Activated CD8-positive, alpha-beta memory T cell treated with anti-CD3 and anti-CD28 coated beads, Interleukin-2, amount 50 U/mL, for 1 hour (primary cell): ENCODE results near the gene FDXR.

ENCODE experiments used
- DNase-seq: peaks from one replicate; pipeline ENCODE4 v3.0.0-alpha.2; 2020; ENCODE audit errors: extremely low read depth

The FDXR gene

GRCh38 chr17:74833501-74834377 lies 39.1 kb downstream of the FDXR start:
- DNase-seq: no peak

GRCh38 chr17:74832421-74832820 lies 40.4 kb downstream of the FDXR start:
- no peak for DNase-seq

- no peak for DNase-seq
These were observed 41.2 kb downstream of the FDXR start for GRCh38 chr17:74831444-74832146.

GRCh38 chr17:74830861-74831260 lies 41.9 kb downstream of the FDXR start:
- no peak for DNase-seq

GRCh38 chr17:74827800-74828199 lies 45.0 kb downstream of the FDXR start:
- DNase-seq: no peak

GRCh38 chr17:74825952-74826719 lies 46.7 kb downstream of the FDXR start:
- no peak for DNase-seq

- no peak for DNase-seq
These were observed 47.7 kb downstream of the FDXR start for GRCh38 chr17:74824961-74825627.

GRCh38 chr17:74822939-74823367 lies 49.8 kb downstream of the FDXR start:
- DNase-seq: no peak

- DNase-seq: no peak
These were observed 50.4 kb downstream of the FDXR start for GRCh38 chr17:74822335-74822938.

- no peak for DNase-seq
These were observed 51.0 kb downstream of the FDXR start for GRCh38 chr17:74821655-74822334.

- no peak for DNase-seq
These were observed 52.9 kb downstream of the FDXR start for GRCh38 chr17:74819801-74820436.

- DNase-seq: no peak
These were observed 54.4 kb downstream of the FDXR start for GRCh38 chr17:74818291-74818938.

GRCh38 chr17:74816905-74817620 lies 55.7 kb downstream of the FDXR start:
- DNase-seq: no peak

- no peak for DNase-seq
These were observed 57.0 kb downstream of the FDXR start for GRCh38 chr17:74815550-74816370.

- no peak for DNase-seq
These were observed 57.7 kb downstream of the FDXR start for GRCh38 chr17:74815067-74815466.

- DNase-seq: no peak
These were observed 58.3 kb downstream of the FDXR start for GRCh38 chr17:74814453-74814852.
